K562 (cell line): ENCODE data around the gene GDF15. TPM values are rescaled to one million over a fixed set of nuclear protein-coding genes. Genes with fewer than 3 reads are reported as not detected.
A peak's percentile ranks its signal among the peaks of the same experiment; 100 is the strongest.

Experiments
- ATAC-seq: fragments of 200-7000 bp; cut with Tn5 transposase; 3 replicates; pipeline ENCODE4 v1.9.1; 2020; ENCODE audit warnings: moderate library complexity
- BruUV-seq: library from RNA; stranded (reverse); fragments of 400-500 nt; replicated peaks from 2 replicates; lab custom pipeline; 2021; lab: Mats Ljungman, UMichigan
- CTCF ChIA-PET: fragments of 300-600 bp; formaldehyde crosslinking; extraction: SDS; loops from one replicate; lab custom pipeline; 2021; ENCODE audit warnings: low intra/inter-chr PET ratio; lab: Yijun Ruan, JAX
- POLR2A ChIA-PET: fragments of 300-600, 350-650 bp; sonication (Branson Sonifier 250); formaldehyde crosslinking; extraction: SDS; loops from one replicate; lab custom pipeline; 2021; ENCODE audit warnings: antibody characterized with exemption, inconsistent platforms; lab: Yijun Ruan, JAX
- DNase-seq, 4 experiments: peaks; one replicate each; pipeline versions ENCODE4 v3.0.0 to v3.0.0-alpha.2; 2011 to 2018; ENCODE audit warnings: low spot score in 3 of 4, mixed read lengths in 3 of 4; ENCODE audit errors: extremely low read depth in 1 of 4
- FAIRE-seq: peaks from 2 replicates; lab custom pipeline; 2011; peaks lifted over from hg19 to GRCh38; lab: Jason Lieb, UNC
- H2AFZ ChIP-seq: 2 replicates; pipeline ENCODE4 v1.6.0; 2011; ENCODE audit warnings: low read depth, low read length, control low read depth, inconsistent platforms
- H3K27ac ChIP-seq: fragments of 200-600 bp; 3 replicates; pipeline ENCODE4 v1.8.0; 2011; ENCODE audit warnings: low read depth, mild to moderate bottlenecking, control low read depth, inconsistent platforms, low read length, moderate library complexity, mixed read lengths; ENCODE audit errors: extremely low read depth
- H3K27me3 ChIP-seq, 2 experiments: fragments of 300-600 bp in 1 of 2; 2 replicates in 1 of 2; 3 replicates in 1 of 2; pipeline versions ENCODE4 v1.6.0 to v1.8.0; 2011; ENCODE audit warnings: inconsistent platforms in 2 of 2, low read length in 2 of 2, mild to moderate bottlenecking in 1 of 2, mixed read lengths in 1 of 2, moderate library complexity in 1 of 2; ENCODE audit not compliant: control insufficient read depth in 2 of 2, insufficient read depth in 2 of 2
- H3K36me3 ChIP-seq: fragments of 300-600 bp; 3 replicates; pipeline ENCODE4 v1.8.0; 2011; ENCODE audit warnings: mild to moderate bottlenecking, low read length, inconsistent platforms; ENCODE audit not compliant: control insufficient read depth, insufficient read depth
- H3K4me1 ChIP-seq, 2 experiments: fragments of 200-600 bp in 1 of 2; replicated peaks in 1 of 2; 2 replicates in 1 of 2; 3 replicates in 1 of 2; pipeline versions ENCODE4 v1.5.1 to v1.8.0; 2011; ENCODE audit warnings: inconsistent platforms in 2 of 2, low read length in 2 of 2, mild to moderate bottlenecking in 1 of 2, mixed read lengths in 1 of 2, moderate library complexity in 1 of 2; ENCODE audit not compliant: control insufficient read depth in 2 of 2, insufficient read depth in 2 of 2
- H3K4me2 ChIP-seq: 2 replicates; pipeline ENCODE4 v1.6.1; 2011; ENCODE audit warnings: low read length, control low read depth, inconsistent platforms, mixed read lengths; ENCODE audit not compliant: insufficient read depth
- H3K4me3 ChIP-seq: fragments of 200-600 bp; sonication (generic), shearing (Covaris generic); 2 replicates; pipeline ENCODE4 v1.5.1; 2016; ENCODE audit warnings: control low read depth, inconsistent platforms
- H3K79me2 ChIP-seq: fragments of 200-600 bp; 3 replicates; pipeline ENCODE4 v1.8.0; 2011; ENCODE audit warnings: low read length, inconsistent platforms; ENCODE audit not compliant: control insufficient read depth, insufficient read depth
- H3K9ac ChIP-seq, 2 experiments: 2 replicates each; pipeline versions ENCODE4 v1.6.0 to v1.6.1; 2011; ENCODE audit warnings: low read depth in 2 of 2, low read length in 2 of 2, control low read depth in 1 of 2, inconsistent platforms in 1 of 2, mild to moderate bottlenecking in 1 of 2, mixed read lengths in 1 of 2; ENCODE audit not compliant: insufficient read depth in 1 of 2
- H3K9me1 ChIP-seq: one replicate; pipeline ENCODE4 v1.6.0; 2011; ENCODE audit warnings: inconsistent platforms, mild to moderate bottlenecking, low read length, moderate library complexity; ENCODE audit not compliant: control insufficient read depth, insufficient read depth
- H3K9me3 ChIP-seq: replicated peaks from 2 replicates; pipeline ENCODE4 v1.5.1; 2011; ENCODE audit warnings: low read depth, low read length, inconsistent platforms; ENCODE audit not compliant: control insufficient read depth, insufficient read depth
- H4K20me1 ChIP-seq: replicated peaks from 2 replicates; pipeline ENCODE4 v1.6.1; 2011; ENCODE audit warnings: low read length, inconsistent platforms, mixed read lengths; ENCODE audit not compliant: control insufficient read depth, insufficient read depth
- BCOR ChIP-seq: fragments of 450-650 bp; IDR thresholded peaks from 2 replicates; pipeline ENCODE4 v1.6.1; 2016
- HDAC8 ChIP-seq: fragments of 450-650 bp; IDR thresholded peaks from 2 replicates; pipeline ENCODE4 v1.6.1; 2016; ENCODE audit warnings: mild to moderate bottlenecking, missing genetic modification characterization, moderate library complexity, missing compliant biosample characterization
- ID3 ChIP-seq, 2 experiments: fragments of 250-450 bp in 1 of 2; fragments of 450-650 bp in 1 of 2; sonication (Bioruptor Pico) in 1 of 2; IDR thresholded peaks; 2 replicates each; pipeline versions ENCODE4 v1.6.1 to v1.8.0; 2016 to 2021; ENCODE audit warnings: mild to moderate bottlenecking in 2 of 2, moderate library complexity in 2 of 2, missing compliant biosample characterization in 1 of 2, missing genetic modification characterization in 1 of 2
- NR4A1 ChIP-seq, 2 experiments: fragments of 250-450 bp in 1 of 2; fragments of 450-650 bp in 1 of 2; sonication (Bioruptor Pico) in 1 of 2; IDR thresholded peaks; 2 replicates each; pipeline versions ENCODE4 v1.4.0 to v1.6.1; 2016 to 2020; ENCODE audit warnings: mild to moderate bottlenecking in 2 of 2, missing compliant biosample characterization in 1 of 2, missing genetic modification characterization in 1 of 2, moderate library complexity in 1 of 2
- PHF20 ChIP-seq: fragments of 450-650 bp; IDR thresholded peaks from 2 replicates; pipeline ENCODE4 v1.6.1; 2018; ENCODE audit not compliant: partially characterized antibody
- POLR2G ChIP-seq: fragments of 200-400 bp; formaldehyde crosslinking; IDR thresholded peaks from 2 replicates; pipeline ENCODE4 v1.6.1; 2017; ENCODE audit warnings: low read depth, mild to moderate bottlenecking, antibody characterized with exemption, low read length, moderate library complexity
- RBFOX2 ChIP-seq: fragments of 200-400 bp; formaldehyde crosslinking; IDR thresholded peaks from 2 replicates; pipeline ENCODE4 v1.6.1; 2017; ENCODE audit warnings: low read depth, mild to moderate bottlenecking, low read length, moderate library complexity
- RCOR1 ChIP-seq, 2 experiments: IDR thresholded peaks; 2 replicates each; pipeline ENCODE4 v1.6.1; 2012; ENCODE audit warnings: low read depth in 2 of 2, low read length in 2 of 2, borderline replicate concordance in 1 of 2, improper control_type of control experiment in 1 of 2
- SMARCA5 ChIP-seq: fragments of 450-650 bp; IDR thresholded peaks from 2 replicates; pipeline ENCODE4 v1.6.1; 2016
- ZNF175 ChIP-seq: fragments of 200-800 bp; sonication (Bioruptor generic); IDR thresholded peaks from 2 replicates; pipeline ENCODE4 v1.6.1; 2016; ENCODE audit warnings: low read depth, mild to moderate bottlenecking, missing genetic modification characterization, missing compliant biosample characterization
- ZNF668 ChIP-seq: fragments of 250-450 bp; sonication (Bioruptor Pico); IDR thresholded peaks from 2 replicates; pipeline ENCODE4 v1.8.0; 2022; ENCODE audit warnings: mild to moderate bottlenecking, inconsistent platforms
- ZNF740 ChIP-seq, 3 experiments: fragments of 200-800 bp in 1 of 3; sonication (Bioruptor generic) in 1 of 3; sonication (generic) in 1 of 3; formaldehyde crosslinking in 1 of 3; IDR thresholded peaks; 2 replicates each; pipeline versions ENCODE4 v1.6.1 to v1.8.0; 2016 to 2022; ENCODE audit warnings: mild to moderate bottlenecking in 2 of 3, missing compliant biosample characterization in 2 of 3, missing genetic modification characterization in 2 of 3, missing genetic modification reagents in 1 of 3
- ZSCAN29 ChIP-seq: fragments of 450-650 bp; IDR thresholded peaks from 2 replicates; pipeline ENCODE4 v1.6.1; 2017
- WGBS: fragments of 100-300 bp; shearing (Covaris generic); methylation state at CpG from one replicate; pipeline ENCODE4 v1.1.6; 2016; ENCODE audit warnings: low coverage, mixed read lengths; ENCODE audit not compliant: insufficient coverage; ENCODE audit errors: missing lambda C conversion rate; 5-methylcytosine and 5-hydroxymethylcytosine counted together
- in situ Hi-C: fragments of 300-500 bp; cut with MboI; formaldehyde crosslinking; loops from 4 replicates; pipeline ENCODE4 v1.15.0; 2018; ENCODE audit warnings: inconsistent platforms, mixed read lengths
- intact Hi-C: fragments of 100-400 bp; cut with micrococcal nuclease; formaldehyde crosslinking; loops from 2 replicates; pipeline ENCODE4 v1.14.2; 2022
- polyA plus RNA-seq, 8 experiments: library from polyadenylated mRNA; depleted of rRNA in 4 of 8; stranded (reverse) in 5 of 8; unstranded in 3 of 8; fragments of >200 nt; fragmentation: Nextera tagmentation in 2 of 8; fragmentation: Illumina TruSeq in 1 of 8; extraction: Ambion mirVana in 2 of 8; extraction: Trizol in 1 of 8; gene quantifications; 2 replicates each; pipeline versions ENCODE4 v1.2.1 to v1.2.3, GENCODE V29; 2011 to 2014; ENCODE audit warnings: inconsistent platforms in 1 of 8, missing spikeins in 1 of 8
- total RNA-seq, 7 experiments: library from RNA; depleted of rRNA in 6 of 7; stranded (reverse); fragments of >200 nt in 6 of 7; fragmentation: Illumina TruSeq in 2 of 7; extraction: Trizol in 2 of 7; gene quantifications; 2 replicates each; pipeline versions ENCODE4 v1.2.1 to v1.2.3, GENCODE V29; 2011 to 2021; ENCODE audit warnings: low replicate concordance in 1 of 7
- TF ChIP-seq, protein P1 (sequence below): sonication (generic); formaldehyde crosslinking; IDR thresholded peaks from 2 replicates; pipeline ENCODE4 v1.8.0; 2022; ENCODE audit warnings: mild to moderate bottlenecking, missing genetic modification reagents

GDF15 gene
- total and polyA plus RNA-seq, 9 of the 15 experiments (the other 6 are each of a cell fraction or from before 2014, with no cell fraction given): 2.3 to 82.4 (median 12.5) TPM

GRCh38 chr19:18362934-18363542, 22.9 kb upstream of the GDF15 start:
- peaks cover 77% of the 10 kb centered on the region; the same call in 2 of the 3 replicates for H3K36me3 ChIP-seq
- DNase-seq (peak in 1 of 4 experiments; percentile 5), ATAC-seq (peak; percentile 4; the same call in 1 of the 3 replicates), FAIRE-seq (no peak)
- 87% methylated on average over 17 of the region's 17 CpGs for WGBS
- H3K4me3 ChIP-seq: no peak overlapping the region
- peaks cover 10% of the 10 kb centered on the region; the same call in 2 of the 3 replicates for H3K79me2 ChIP-seq
- ChIA-PET POLR2A (interaction anchor here (0.6 to 13.9 kb wide), 4 partner anchors 10 to 25 kb away, joined by 3 to 207 read pairs (median 4); partner anchors contain the start of gene GDF15), CTCF (no interaction called here)
- H3K9me3 ChIP-seq: no peaks in the 10 kb centered on the region
- H4K20me1 ChIP-seq: no peaks in the 10 kb centered on the region
- H3K9me1 ChIP-seq: no peaks in the 10 kb centered on the region
- H3K27me3 ChIP-seq: no peaks in the 10 kb centered on the region
- H3K4me1 ChIP-seq: peaks cover 41% of the 10 kb centered on the region in 2 experiments
- peak overlapping the region; percentile 84 to 86 for H3K9ac ChIP-seq
- H3K27ac ChIP-seq: peak overlapping the region; percentile 99; the same call in 2 of the 3 replicates
- no peak overlapping the region for H2AFZ ChIP-seq
- no TSS peak for BruUV-seq
- in situ Hi-C loops: no loop called here
- intact Hi-C loops: no loop called here
- H3K4me2 ChIP-seq: no peak overlapping the region
- TF ChIP-seq ID3 (CRISPR knock-in tag; IDR thresholded peaks at IDR 0.05) (no peak), ID3 (tag; IDR thresholded peaks at IDR 0.05) (peak; percentile 45; the same call in 1 of the 2 replicates), NR4A1 (CRISPR knock-in tag; IDR thresholded peaks at IDR 0.05) (no peak), NR4A1 (tag; IDR thresholded peaks at IDR 0.05) (peak; percentile 52; the same call in 1 of the 2 replicates), RBFOX2 (peak; percentile 41), HDAC8 (tag) (peak; percentile 66; the same call in 1 of the 2 replicates), ZNF740 (CRISPR knock-in tag; IDR thresholded peaks at IDR 0.05) (no peak), ZNF740 (tag; IDR thresholded peaks at IDR 0.05) (peak in 1 of 2 experiments; percentile 58; a peak in 1 of 4 replicates), PHF20 (no peak), ZNF175 (CRISPR knock-in tag) (0 out of 2 replicates have a peak, but pooled peaks have one; percentile 14), RCOR1 (IDR thresholded peaks at IDR 0.05; ENCODE audit: borderline replicate concordance in 1 of 2, low read depth in 2 of 2, low read length in 2 of 2) (peak; percentile 6 to 9; a peak in 1 of 4 replicates), BCOR (0 out of 2 replicates have a peak, but pooled peaks have one; percentile 24), ZNF668 (CRISPR knock-in tag) (0 out of 2 replicates have a peak, but pooled peaks have one; percentile 25), POLR2G (0 out of 2 replicates have a peak, but pooled peaks have one; percentile 27), SMARCA5 (peak; percentile 90), ZSCAN29 (no peak)
- TF ChIP-seq, protein P1, sequence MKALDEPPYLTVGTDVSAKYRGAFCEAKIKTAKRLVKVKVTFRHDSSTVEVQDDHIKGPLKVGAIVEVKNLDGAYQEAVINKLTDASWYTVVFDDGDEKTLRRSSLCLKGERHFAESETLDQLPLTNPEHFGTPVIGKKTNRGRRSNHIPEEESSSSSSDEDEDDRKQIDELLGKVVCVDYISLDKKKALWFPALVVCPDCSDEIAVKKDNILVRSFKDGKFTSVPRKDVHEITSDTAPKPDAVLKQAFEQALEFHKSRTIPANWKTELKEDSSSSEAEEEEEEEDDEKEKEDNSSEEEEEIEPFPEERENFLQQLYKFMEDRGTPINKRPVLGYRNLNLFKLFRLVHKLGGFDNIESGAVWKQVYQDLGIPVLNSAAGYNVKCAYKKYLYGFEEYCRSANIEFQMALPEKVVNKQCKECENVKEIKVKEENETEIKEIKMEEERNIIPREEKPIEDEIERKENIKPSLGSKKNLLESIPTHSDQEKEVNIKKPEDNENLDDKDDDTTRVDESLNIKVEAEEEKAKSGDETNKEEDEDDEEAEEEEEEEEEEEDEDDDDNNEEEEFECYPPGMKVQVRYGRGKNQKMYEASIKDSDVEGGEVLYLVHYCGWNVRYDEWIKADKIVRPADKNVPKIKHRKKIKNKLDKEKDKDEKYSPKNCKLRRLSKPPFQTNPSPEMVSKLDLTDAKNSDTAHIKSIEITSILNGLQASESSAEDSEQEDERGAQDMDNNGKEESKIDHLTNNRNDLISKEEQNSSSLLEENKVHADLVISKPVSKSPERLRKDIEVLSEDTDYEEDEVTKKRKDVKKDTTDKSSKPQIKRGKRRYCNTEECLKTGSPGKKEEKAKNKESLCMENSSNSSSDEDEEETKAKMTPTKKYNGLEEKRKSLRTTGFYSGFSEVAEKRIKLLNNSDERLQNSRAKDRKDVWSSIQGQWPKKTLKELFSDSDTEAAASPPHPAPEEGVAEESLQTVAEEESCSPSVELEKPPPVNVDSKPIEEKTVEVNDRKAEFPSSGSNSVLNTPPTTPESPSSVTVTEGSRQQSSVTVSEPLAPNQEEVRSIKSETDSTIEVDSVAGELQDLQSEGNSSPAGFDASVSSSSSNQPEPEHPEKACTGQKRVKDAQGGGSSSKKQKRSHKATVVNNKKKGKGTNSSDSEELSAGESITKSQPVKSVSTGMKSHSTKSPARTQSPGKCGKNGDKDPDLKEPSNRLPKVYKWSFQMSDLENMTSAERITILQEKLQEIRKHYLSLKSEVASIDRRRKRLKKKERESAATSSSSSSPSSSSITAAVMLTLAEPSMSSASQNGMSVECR (CRISPR knock-in tag): 0 out of 2 replicates have a peak, but pooled peaks have one; percentile 16
